Measurements from ENCODE around the gene UBE4A. TPM values are rescaled to one million over a fixed set of nuclear protein-coding genes. Genes with fewer than 3 reads are reported as not detected.
A peak's percentile ranks its signal among the peaks of the same experiment; 100 is the strongest.

Gene UBE4A
- total and polyA plus RNA-seq, 9 of the 15 experiments (the other 6 are each of a cell fraction or from before 2014, with no cell fraction given): 13.5 to 45.2 (median 26.8) TPM

GRCh38 chr11:118415739-118416068 is 56.3 kb downstream of the UBE4A start (continued):
- TF ChIP-seq ZNF280B (CRISPR knock-in tag; IDR thresholded peaks at IDR 0.05): no peak
- TF ChIP-seq, protein P1, sequence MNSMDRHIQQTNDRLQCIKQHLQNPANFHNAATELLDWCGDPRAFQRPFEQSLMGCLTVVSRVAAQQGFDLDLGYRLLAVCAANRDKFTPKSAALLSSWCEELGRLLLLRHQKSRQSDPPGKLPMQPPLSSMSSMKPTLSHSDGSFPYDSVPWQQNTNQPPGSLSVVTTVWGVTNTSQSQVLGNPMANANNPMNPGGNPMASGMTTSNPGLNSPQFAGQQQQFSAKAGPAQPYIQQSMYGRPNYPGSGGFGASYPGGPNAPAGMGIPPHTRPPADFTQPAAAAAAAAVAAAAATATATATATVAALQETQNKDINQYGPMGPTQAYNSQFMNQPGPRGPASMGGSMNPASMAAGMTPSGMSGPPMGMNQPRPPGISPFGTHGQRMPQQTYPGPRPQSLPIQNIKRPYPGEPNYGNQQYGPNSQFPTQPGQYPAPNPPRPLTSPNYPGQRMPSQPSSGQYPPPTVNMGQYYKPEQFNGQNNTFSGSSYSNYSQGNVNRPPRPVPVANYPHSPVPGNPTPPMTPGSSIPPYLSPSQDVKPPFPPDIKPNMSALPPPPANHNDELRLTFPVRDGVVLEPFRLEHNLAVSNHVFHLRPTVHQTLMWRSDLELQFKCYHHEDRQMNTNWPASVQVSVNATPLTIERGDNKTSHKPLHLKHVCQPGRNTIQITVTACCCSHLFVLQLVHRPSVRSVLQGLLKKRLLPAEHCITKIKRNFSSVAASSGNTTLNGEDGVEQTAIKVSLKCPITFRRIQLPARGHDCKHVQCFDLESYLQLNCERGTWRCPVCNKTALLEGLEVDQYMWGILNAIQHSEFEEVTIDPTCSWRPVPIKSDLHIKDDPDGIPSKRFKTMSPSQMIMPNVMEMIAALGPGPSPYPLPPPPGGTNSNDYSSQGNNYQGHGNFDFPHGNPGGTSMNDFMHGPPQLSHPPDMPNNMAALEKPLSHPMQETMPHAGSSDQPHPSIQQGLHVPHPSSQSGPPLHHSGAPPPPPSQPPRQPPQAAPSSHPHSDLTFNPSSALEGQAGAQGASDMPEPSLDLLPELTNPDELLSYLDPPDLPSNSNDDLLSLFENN (IDR thresholded peaks at IDR 0.05; ENCODE audit: low read depth in 2 of 2, low read length in 2 of 2): peak in 1 of 2 experiments; percentile 83; a peak in 2 of 4 replicates
- TF ChIP-seq, protein P2, sequence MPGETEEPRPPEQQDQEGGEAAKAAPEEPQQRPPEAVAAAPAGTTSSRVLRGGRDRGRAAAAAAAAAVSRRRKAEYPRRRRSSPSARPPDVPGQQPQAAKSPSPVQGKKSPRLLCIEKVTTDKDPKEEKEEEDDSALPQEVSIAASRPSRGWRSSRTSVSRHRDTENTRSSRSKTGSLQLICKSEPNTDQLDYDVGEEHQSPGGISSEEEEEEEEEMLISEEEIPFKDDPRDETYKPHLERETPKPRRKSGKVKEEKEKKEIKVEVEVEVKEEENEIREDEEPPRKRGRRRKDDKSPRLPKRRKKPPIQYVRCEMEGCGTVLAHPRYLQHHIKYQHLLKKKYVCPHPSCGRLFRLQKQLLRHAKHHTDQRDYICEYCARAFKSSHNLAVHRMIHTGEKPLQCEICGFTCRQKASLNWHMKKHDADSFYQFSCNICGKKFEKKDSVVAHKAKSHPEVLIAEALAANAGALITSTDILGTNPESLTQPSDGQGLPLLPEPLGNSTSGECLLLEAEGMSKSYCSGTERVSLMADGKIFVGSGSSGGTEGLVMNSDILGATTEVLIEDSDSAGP (CRISPR knock-in tag; IDR thresholded peaks at IDR 0.05): no peak
- TF ChIP-seq SMAD1 (IDR thresholded peaks at IDR 0.05; ENCODE audit: low read depth, low read length, partially characterized antibody): no peak
- TF ChIP-seq DACH1 (IDR thresholded peaks at IDR 0.05; ENCODE audit: partially characterized antibody): peak; percentile 84
- no peak for TF ChIP-seq KAT7 (CRISPR knock-in tag; IDR thresholded peaks at IDR 0.05; ENCODE audit: borderline replicate concordance)
- no peak for TF ChIP-seq ZNF431 (CRISPR knock-in tag; IDR thresholded peaks at IDR 0.05)
- TF ChIP-seq, protein P3, sequence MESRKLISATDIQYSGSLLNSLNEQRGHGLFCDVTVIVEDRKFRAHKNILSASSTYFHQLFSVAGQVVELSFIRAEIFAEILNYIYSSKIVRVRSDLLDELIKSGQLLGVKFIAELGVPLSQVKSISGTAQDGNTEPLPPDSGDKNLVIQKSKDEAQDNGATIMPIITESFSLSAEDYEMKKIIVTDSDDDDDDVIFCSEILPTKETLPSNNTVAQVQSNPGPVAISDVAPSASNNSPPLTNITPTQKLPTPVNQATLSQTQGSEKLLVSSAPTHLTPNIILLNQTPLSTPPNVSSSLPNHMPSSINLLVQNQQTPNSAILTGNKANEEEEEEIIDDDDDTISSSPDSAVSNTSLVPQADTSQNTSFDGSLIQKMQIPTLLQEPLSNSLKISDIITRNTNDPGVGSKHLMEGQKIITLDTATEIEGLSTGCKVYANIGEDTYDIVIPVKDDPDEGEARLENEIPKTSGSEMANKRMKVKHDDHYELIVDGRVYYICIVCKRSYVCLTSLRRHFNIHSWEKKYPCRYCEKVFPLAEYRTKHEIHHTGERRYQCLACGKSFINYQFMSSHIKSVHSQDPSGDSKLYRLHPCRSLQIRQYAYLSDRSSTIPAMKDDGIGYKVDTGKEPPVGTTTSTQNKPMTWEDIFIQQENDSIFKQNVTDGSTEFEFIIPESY (CRISPR knock-in tag; IDR thresholded peaks at IDR 0.05): no peak
- TF ChIP-seq ZNF512 (tag; IDR thresholded peaks at IDR 0.05): no peak
- TF ChIP-seq, protein P4, sequence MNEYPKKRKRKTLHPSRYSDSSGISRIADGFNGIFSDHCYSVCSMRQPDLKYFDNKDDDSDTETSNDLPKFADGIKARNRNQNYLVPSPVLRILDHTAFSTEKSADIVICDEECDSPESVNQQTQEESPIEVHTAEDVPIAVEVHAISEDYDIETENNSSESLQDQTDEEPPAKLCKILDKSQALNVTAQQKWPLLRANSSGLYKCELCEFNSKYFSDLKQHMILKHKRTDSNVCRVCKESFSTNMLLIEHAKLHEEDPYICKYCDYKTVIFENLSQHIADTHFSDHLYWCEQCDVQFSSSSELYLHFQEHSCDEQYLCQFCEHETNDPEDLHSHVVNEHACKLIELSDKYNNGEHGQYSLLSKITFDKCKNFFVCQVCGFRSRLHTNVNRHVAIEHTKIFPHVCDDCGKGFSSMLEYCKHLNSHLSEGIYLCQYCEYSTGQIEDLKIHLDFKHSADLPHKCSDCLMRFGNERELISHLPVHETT (CRISPR knock-in tag; conservative IDR thresholded peaks at IDR 0.05 in 1 of 2, IDR thresholded peaks at IDR 0.05 in 1 of 2): peak in 1 of 2 experiments; percentile 52; a peak in 1 of 4 replicates
- TF ChIP-seq ZNF785 (CRISPR knock-in tag; IDR thresholded peaks at IDR 0.05): no peak
- no peak for TF ChIP-seq BMI1 (IDR thresholded peaks at IDR 0.05; ENCODE audit: low read length)
- TF ChIP-seq ZSCAN32 (CRISPR knock-in tag; IDR thresholded peaks at IDR 0.05): no peak
- TF ChIP-seq, protein P5, sequence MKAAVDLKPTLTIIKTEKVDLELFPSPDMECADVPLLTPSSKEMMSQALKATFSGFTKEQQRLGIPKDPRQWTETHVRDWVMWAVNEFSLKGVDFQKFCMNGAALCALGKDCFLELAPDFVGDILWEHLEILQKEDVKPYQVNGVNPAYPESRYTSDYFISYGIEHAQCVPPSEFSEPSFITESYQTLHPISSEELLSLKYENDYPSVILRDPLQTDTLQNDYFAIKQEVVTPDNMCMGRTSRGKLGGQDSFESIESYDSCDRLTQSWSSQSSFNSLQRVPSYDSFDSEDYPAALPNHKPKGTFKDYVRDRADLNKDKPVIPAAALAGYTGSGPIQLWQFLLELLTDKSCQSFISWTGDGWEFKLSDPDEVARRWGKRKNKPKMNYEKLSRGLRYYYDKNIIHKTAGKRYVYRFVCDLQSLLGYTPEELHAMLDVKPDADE (conservative IDR thresholded peaks at IDR 0.05; ENCODE audit: control insufficient read depth, low read depth, low read length): no peak

Measured in K562 (cell line).